Activated CD4-positive, alpha-beta T cell treated with anti-CD3 and anti-CD28 coated beads for 24 hours (primary cell): ENCODE data around the gene TMEM87B.

Experiments
- DNase-seq, 2 donors: peaks; one replicate each; pipeline ENCODE4 v3.0.0-alpha.2; 2020; ENCODE audit warnings: low read depth in 2 of 2

The TMEM87B gene

GRCh38 chr2:112151271-112151670 lies 96.2 kb downstream of the TMEM87B start:
- DNase-seq, result no peak

DNA sequence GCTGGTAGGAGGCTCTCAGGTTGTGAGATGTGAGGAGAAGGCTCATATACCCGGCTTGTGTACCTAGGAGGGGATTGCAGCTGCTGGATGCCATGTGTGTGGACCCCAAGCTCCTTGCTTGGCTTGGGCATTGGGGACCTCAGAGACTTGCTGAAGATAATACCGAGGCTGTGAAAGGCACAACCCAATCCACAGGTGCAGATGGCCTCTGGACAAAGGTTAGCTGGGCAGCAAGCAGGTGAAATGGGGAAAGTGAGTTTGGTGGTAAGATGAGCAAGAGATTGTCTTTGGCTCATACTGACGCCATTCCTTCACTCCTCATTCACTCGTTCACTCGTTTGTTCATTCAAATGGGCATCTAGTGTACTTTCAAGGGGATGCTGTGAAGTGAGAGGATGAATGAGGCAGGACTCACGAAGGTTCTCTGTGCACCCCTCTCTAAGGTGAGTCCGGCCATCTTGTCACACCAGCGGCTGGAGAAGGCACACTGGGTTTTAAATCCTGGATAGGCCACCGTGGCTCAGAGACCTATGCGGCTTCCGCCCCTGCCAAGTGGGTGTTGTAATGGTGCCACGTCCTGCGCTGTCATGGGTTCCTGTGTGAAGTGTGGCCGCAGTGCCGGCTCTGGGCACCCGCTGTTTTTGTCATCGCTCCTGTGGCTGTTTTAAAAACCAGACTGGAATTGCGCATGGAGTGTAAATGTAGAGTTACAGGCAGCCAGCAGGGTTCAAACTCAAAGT lies 96.8 kb downstream of the TMEM87B start:
- DNase-seq, result no peak

DNA sequence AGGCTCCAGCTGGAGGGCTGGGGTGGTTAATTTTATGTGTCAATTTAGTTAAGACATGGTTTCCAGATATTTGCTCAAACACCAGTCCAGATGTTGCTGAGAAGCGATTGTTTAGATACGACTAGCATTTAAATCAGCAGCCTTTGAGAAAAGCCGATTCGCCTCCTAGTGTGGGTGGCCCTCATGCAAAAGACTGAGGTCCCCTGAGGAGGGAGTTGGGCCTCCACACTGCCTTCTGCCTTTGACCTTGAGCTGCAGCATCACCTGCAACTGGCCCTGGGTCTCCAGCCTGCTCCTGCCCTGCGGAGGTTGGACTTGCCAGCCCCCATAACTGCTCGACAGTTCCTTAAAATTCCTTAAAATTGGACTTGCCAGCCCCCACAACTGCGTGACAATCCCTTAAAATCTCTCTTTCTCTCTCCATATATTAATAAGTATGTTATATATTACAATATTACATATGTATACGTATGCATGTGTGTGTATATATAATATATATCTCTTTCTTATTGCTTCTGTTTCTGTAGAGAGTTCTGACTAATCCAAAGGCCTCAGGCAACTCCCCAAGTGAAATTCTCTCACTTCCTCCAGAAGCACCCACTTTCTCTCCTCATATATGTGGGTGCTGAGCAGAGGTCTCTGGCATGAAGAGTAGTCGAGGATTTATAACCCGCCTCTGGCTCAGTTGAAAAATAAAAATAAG lies 97.6 kb downstream of the TMEM87B start:
- no peak for DNase-seq

GRCh38 chr2:112153179-112153490 lies 98.1 kb downstream of the TMEM87B start:
- no peak for DNase-seq

DNA sequence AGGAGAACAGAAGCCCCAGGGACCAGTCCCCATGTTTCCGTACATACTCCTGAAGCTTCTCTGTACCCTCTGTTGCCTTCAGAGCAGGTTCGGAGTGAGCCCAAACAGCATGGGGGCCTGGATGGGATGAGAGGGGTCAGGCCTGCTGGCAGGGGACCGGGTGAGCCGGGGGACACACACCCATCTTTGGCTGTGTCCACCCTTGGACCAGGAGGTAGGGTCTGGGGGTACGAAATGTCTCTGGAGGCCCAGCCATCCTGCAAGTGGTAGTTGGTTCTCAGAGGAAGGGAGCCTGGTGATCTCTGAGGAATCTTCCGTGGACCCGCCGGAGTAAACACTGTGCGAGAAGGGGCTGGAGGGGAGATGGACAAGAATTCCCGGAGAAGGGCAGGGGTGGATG lies 98.4 kb downstream of the TMEM87B start:
- no peak for DNase-seq

GRCh38 chr2:112154246-112155117 lies 99.4 kb downstream of the TMEM87B start:
- DNase-seq, result no peak

GRCh38 chr2:112155331-112156151 lies 100.5 kb downstream of the TMEM87B start:
- DNase-seq, result no peak

GRCh38 chr2:112156152-112156986 lies 101.3 kb downstream of the TMEM87B start:
- no peak for DNase-seq

DNA sequence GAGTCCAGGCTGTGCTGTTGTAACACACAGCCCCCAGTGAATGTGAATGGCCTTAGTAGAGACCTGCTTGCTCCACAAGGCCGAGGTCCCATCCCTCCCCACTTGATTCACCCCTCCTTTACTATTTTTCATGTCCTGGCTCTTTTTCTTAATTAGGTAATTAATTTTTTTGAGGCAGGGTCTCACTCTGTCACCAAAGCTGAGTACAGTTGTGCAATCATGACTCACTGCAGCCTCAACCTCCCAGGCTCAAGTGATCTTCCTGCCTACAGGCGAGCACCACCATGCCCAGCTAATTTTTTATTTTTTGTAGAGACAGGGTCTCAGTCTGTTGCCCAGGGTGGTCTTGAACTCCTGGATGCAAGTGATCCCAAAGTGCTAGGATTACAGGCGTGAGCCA lies 102.4 kb downstream of the TMEM87B start:
- DNase-seq, result no peak

- no peak for DNase-seq
Measured at GRCh38 chr2:112159454-112159921, 104.4 kb downstream of the TMEM87B start.

DNA sequence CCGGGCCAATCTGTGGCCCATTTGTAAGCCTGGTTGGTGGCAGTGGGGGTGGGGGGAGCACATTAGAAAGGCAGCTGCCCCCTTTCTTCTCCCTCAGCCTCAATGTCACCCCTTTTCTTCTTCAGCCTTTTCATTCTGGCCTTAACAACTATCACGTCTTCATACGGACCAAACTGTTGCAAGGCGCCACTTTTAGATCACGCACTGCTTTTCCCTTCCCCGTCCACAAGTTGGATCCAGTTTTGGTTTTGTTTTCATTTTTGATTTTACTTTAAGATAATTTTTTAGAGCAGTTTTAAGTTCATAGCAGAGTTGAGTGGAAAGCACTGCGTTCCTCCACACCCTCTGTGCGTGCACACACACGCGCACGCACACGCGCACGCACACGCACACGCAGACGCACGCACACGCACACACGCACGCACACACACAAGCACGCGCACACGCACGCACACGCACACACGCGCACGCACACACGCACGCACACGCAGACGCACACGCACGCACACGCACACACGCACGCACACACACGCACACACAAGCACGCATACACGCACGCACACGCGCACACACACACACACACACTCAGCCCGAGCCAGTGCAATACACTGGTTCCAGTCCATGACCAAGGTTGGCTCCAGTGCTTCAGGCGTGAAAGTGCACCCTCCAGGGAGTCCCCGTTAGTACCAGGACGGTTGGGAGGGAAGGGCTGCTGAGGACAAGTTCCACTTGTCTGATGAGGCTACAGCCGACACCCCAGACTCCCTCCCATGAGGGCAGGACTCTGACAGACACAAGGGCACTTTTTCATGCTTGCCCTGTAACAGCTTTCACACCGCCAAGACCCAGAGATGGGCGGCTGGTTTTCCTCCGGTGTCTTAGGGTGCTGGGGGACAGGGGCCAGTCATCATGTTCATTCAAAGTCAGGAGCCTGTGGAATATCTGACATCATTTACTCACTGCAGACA lies 105.5 kb downstream of the TMEM87B start:
- no peak for DNase-seq

DNA sequence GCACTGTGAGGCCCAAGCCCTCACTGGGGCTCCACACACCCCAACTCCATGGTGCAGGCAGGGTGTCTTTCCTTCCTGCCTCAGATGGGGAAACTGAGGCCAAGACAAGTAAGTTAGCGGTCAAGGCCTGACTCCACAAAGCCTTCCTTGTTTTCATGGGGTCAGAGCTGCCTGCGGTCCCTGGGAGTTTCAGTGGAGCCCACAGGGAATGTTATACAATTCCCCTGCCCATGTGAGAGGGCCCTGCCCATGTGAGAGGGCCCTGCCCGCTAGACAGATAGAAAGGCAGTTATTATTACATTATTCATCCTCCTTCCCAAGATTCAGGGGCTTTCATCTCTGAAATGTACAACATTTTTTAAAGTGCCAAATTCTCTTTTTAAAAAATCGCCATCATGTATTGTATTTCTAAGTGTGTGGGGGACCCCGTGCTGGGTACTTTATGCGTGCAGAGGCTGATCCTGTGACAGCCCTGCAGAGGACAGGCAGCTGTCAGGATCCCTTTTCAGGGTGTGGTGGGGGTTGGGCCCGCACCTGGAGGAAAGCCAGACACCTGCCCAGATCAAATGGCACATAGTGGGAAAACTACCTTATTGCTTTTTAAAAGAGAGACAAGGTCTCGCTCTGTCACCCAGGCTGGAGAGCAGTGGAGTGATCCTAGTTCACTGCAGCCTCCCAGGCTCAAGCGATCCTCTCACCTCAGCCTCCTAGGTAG lies 106.5 kb downstream of the TMEM87B start:
- DNase-seq, result no peak

DNA sequence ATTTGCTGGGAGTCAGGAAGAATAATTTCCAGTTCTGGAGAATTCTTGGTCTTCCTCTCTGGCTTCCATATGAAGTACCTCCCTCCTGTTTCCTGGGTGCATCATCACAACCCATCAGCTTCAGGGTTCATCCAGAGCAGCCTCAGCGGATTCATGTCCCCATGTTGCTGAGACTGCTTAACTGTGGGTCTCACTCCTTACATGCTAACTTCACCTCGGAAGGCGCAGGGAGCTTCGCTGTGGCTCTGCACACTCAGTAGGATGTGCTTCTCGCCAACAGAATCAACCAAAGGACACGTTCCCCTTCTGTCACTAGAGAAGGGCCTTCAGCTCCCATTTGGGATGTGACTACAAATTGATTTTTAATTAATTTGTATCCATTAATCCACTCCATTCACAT lies 107.3 kb downstream of the TMEM87B start:
- no peak for DNase-seq

DNA sequence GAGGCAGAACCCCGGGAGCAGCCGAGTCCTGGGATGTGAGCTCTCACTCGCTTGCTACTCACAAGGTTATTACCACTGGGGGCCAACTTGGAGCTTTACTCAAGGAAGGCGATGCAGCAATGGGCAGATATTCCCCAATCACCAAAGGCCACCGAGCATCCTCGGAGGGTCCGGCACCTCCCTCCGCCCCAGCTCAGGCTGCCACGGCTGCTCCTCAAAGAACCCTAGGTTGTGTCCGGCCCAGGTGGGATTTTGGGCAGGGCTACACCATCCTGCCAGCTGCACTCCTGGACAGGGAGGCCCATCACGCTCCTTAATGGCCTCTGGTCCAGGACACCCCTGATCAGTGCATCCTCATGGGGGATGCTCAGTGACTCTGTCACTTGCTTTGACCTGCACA lies 107.9 kb downstream of the TMEM87B start:
- DNase-seq, result no peak

DNA sequence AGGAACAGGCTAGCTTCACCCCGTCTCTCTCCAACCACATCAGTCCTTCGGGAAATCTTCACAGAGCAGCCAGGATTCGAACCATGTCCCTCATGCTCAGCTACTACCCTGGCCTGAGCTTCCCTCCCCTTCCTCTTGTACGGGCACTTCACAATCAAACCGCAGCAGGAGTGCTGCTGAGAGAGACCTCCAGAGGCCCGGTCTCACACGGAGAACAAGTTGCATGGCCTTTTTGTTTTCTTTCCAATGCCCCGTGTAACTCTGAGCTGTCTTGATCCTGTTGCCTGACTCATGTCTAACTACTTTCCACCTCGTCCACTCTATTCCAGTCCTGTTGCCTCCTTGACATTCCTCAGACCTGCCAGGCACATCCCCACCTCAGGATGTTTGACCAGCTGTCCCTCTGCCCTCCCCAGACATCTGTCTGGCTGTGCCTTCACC lies 108.5 kb downstream of the TMEM87B start:
- DNase-seq, result no peak

- DNase-seq, result no peak
Measured at GRCh38 chr2:112164876-112165275, 109.8 kb downstream of the TMEM87B start.

GRCh38 chr2:112165296-112165695 lies 110.2 kb downstream of the TMEM87B start:
- no peak for DNase-seq

DNA sequence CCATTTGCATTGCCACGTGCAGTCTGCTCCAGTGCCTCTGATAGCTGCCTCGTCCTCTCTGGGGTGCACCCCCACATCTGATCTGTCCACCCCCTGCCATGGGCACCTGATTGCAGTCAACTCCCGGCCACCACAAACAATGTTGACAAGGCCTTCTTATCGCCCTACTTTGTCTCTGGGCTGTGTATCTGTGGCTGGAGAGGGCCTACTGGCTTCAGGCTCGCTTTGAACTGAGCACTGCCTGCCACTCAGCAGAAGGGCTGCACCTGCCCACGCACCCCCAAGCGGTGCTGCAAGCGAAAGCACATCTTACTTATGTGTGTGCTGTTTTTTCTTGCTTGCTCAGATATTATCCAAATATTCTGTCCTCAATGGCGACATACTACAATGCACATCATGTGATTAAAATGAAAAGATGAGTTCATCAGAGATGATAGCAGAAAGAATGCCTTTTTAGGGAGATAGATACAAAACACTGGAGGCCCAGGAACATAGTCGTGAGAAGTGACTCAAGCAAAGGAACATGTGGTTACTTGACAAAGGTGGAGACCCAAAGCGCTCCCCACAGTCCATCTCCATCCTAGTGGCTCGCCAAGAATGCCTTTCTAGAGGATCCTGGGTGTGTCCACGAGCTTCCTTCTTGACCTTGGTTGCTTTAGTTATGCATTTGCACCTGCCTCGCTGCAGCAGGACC lies 111.9 kb downstream of the TMEM87B start:
- DNase-seq, result no peak
